IPS-20b (cell line): ENCODE results near the gene GMPPB.
A peak's percentile ranks its signal among the peaks of the same experiment; 100 is the strongest.

ENCODE experiments used
- H3K27ac ChIP-seq: one replicate; pipeline ENCODE4 v1.5.1; 2013; ENCODE audit warnings: low read length
- H3K27me3 ChIP-seq: 2 replicates; pipeline ENCODE4 v1.6.1; 2013; ENCODE audit warnings: mild to moderate bottlenecking, low read length, inconsistent platforms; ENCODE audit not compliant: insufficient read depth
- H3K36me3 ChIP-seq: 2 replicates; pipeline ENCODE4 v1.6.1; 2013; ENCODE audit warnings: low read depth, mild to moderate bottlenecking, inconsistent platforms, low read length, moderate library complexity; ENCODE audit not compliant: insufficient read depth
- H3K4me1 ChIP-seq: 2 replicates; pipeline ENCODE4 v1.6.1; 2013; ENCODE audit warnings: mild to moderate bottlenecking, control low read depth, inconsistent platforms, low read length, moderate library complexity; ENCODE audit not compliant: insufficient read depth
- H3K4me3 ChIP-seq: 2 replicates; pipeline ENCODE4 v1.5.1; 2013; ENCODE audit warnings: mild to moderate bottlenecking, low read length, inconsistent platforms
- H3K9ac ChIP-seq: 2 replicates; pipeline ENCODE4 v1.6.1; 2013; ENCODE audit warnings: low read depth, mild to moderate bottlenecking, inconsistent platforms, low read length, moderate library complexity
- H3K9me3 ChIP-seq: 2 replicates; pipeline ENCODE4 v1.6.1; 2013; ENCODE audit warnings: mild to moderate bottlenecking, low read depth, low read length, inconsistent platforms; ENCODE audit not compliant: insufficient read depth

GMPPB gene

DNA sequence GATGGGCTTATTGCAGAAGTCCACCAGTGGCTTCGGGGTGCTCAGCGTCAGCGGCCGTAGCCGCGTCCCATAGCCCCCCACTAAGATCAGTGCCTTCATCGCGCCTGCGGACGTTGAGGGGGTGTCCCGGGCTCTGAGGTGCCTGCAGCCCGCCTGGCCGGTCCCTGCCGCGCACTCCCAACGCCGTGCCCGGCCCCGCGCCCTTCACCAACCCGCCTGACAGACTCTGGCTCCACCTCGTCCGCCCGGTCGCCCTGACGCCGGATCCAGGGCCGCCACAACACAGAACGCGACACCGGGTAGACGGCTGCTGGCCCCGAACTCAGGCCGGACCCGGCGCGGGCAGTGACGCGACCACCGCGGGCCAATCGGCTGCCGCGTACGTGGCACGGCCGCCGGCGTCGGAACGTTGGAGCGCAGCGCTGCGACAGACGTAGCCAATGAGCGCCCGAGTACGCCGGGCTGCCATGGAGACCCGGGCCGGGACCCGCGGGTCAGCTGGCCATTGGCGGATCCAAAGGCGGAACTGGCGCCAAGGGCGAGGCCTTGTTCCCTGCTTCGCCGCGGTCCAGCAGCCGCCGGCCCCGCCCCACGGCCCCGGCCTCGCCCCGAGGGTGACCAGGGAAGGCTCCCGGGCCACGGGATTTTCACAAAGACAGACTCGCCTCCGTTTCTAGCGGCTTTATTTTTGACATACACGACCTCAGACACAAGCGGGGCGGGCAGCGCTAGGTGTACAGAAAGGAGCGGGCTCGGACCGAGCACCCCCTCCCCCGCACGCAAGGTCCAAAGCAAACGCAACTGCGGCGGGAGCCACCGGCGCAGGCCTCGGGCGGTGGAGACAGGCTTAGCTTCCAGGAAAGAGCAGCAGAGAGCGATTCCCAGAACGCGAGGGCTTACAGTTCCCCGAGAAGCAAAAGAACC is at the start of gene GMPPB:
GMPPB (minus strand) TSS at position 324 of the 924 bp plus-strand sequence; CDS start at position 99, 225 bp downstream.
- H3K36me3 ChIP-seq = peaks cover 52% of the 10 kb centered on the region
- no peaks in the 10 kb centered on the region for H3K27me3 ChIP-seq

DNA sequence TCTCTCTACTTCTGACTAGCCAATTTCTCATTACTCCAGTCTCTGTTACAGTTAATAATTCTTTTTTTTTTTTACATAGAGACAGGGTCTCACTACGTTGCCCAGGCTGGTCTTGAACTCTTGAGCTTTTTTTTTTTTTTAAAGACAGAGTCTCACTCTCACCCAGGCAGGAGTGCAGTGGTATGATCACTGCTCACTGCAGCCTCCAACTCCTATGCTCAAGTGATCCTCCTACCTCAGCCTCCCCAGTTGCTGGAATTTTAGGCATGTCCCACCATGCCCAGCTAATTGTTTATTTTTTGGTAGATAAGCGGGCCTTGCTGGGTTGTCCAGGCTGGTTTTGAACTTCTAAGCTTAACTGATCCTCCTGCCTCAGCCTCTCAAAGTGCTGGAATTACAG is 49.0 kb upstream of the GMPPB start:
- Histone ChIP-seq H3K9me3 (no peaks in the 10 kb centered on the region), H3K9ac (no peak overlapping the region), H3K4me1 (no peaks in the 10 kb centered on the region), H3K27me3 (no peaks in the 10 kb centered on the region), H3K4me3 (no peak overlapping the region), H3K36me3 (peaks cover 15% of the 10 kb centered on the region; the same call in 1 of the 2 replicates), H3K27ac (no peak overlapping the region)

More for the DNA sequence above, at the start of gene GMPPB:
- peak within 1 kb of the TSS; percentile 99 for H3K4me3 ChIP-seq
- peaks cover 6% of the 10 kb centered on the region; the same call in 1 of the 2 replicates for H3K4me1 ChIP-seq
- no peaks in the 10 kb centered on the region for H3K9me3 ChIP-seq
- H3K9ac ChIP-seq = peak within 1 kb of the TSS; percentile 95
- peak within 1 kb of the TSS; percentile 79 for H3K27ac ChIP-seq

DNA sequence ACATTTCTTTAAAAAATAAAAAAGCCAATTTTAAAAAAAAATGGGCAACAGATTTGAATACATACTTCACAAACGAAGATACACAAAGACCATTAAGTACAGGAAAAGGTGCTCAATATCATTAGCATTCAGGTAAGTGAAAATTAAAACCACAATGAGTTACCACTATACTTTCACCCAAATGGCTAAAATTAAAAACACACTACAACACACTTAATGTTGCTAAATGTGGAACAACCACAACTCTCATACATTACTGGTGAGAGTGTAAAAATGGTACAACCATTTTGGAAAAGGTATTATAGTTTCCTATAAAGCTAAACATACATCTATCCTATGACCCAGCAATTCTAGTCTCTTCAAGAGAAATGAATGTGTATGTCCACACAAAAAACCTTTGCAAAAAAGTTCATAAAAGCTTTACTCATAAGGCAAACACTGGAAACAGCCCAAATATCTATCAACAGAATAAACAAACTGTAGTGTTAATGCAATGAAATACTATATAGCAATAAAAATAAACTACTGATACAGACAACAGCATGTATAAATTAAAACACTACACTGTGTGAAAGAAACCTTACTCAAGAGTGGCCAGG is 47.7 kb upstream of the GMPPB start:
- Histone ChIP-seq H3K9ac (no peak overlapping the region), H3K36me3 (peaks cover 10% of the 10 kb centered on the region; the same call in 1 of the 2 replicates), H3K4me3 (no peak overlapping the region), H3K4me1 (no peaks in the 10 kb centered on the region), H3K27me3 (no peaks in the 10 kb centered on the region), H3K9me3 (no peaks in the 10 kb centered on the region), H3K27ac (no peak overlapping the region)

DNA sequence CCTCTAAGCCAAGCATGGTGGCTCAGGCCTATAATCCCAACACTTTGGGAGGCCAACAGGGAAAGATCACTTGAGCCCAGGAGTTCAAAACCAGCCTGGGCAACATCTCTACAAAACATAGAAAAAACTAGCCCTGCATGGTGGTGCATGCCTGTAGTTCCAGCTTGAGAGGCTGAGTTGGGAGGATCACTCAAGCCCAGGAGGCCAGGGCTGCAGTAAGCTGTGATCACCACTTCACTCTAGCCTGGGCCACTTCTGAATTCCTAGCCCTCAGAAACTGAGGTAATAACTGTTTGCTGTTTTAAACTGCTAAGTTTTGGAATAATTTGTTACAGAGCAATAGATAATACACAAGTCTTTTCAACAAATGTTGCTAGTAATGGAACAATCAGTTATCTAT is 46.2 kb upstream of the GMPPB start:
- Histone ChIP-seq H3K9ac (no peak overlapping the region), H3K9me3 (no peaks in the 10 kb centered on the region), H3K4me1 (no peaks in the 10 kb centered on the region), H3K27ac (no peak overlapping the region), H3K27me3 (no peaks in the 10 kb centered on the region), H3K4me3 (no peak overlapping the region), H3K36me3 (no peaks in the 10 kb centered on the region)

- no peaks in the 10 kb centered on the region for H3K36me3 ChIP-seq
- no peaks in the 10 kb centered on the region for H3K9me3 ChIP-seq
- no peaks in the 10 kb centered on the region for H3K4me1 ChIP-seq
- no peak overlapping the region for H3K27ac ChIP-seq
- H3K9ac ChIP-seq = no peak overlapping the region
- H3K4me3 ChIP-seq = no peak overlapping the region
- H3K27me3 ChIP-seq = no peaks in the 10 kb centered on the region
Measured at GRCh38 chr3:49769286-49769915, 45.6 kb upstream of the GMPPB start.

- no peak overlapping the region for H3K4me3 ChIP-seq
- H3K9me3 ChIP-seq = no peaks in the 10 kb centered on the region
- no peak overlapping the region for H3K9ac ChIP-seq
- H3K27ac ChIP-seq = no peak overlapping the region
- no peaks in the 10 kb centered on the region for H3K4me1 ChIP-seq
- H3K36me3 ChIP-seq = no peaks in the 10 kb centered on the region
- H3K27me3 ChIP-seq = no peaks in the 10 kb centered on the region
Measured at GRCh38 chr3:49763981-49764380, 40.2 kb upstream of the GMPPB start.

GRCh38 chr3:49761661-49762060 is 37.9 kb upstream of the GMPPB start:
- H3K27me3 ChIP-seq = no peaks in the 10 kb centered on the region
- no peaks in the 10 kb centered on the region for H3K36me3 ChIP-seq
- no peak overlapping the region for H3K27ac ChIP-seq
- H3K9me3 ChIP-seq = no peaks in the 10 kb centered on the region
- H3K4me1 ChIP-seq = no peaks in the 10 kb centered on the region
- H3K4me3 ChIP-seq = no peak overlapping the region
- H3K9ac ChIP-seq = no peak overlapping the region

DNA sequence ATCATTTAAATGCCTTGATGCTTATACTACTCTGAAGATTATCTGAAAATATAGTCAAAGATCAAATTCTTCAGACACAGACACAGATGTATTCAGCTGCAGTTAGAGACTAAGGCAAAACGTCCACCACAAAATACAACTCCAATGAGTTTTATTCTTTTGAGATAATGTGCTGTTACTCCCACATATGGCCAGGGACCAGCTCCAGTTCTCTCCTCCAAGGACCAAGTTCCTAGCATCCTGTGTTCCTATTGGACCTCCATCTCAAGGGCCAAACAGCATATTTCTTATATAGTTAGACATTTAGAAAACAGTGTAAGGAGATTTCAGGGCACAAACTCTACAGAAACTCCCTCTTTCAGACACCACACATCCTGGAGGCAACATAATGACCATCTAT is 35.5 kb upstream of the GMPPB start:
- no peaks in the 10 kb centered on the region for H3K9me3 ChIP-seq
- no peak overlapping the region for H3K9ac ChIP-seq
- no peaks in the 10 kb centered on the region for H3K27me3 ChIP-seq
- no peaks in the 10 kb centered on the region for H3K4me1 ChIP-seq
- H3K4me3 ChIP-seq = no peak overlapping the region
- H3K36me3 ChIP-seq = no peaks in the 10 kb centered on the region
- H3K27ac ChIP-seq = no peak overlapping the region

DNA sequence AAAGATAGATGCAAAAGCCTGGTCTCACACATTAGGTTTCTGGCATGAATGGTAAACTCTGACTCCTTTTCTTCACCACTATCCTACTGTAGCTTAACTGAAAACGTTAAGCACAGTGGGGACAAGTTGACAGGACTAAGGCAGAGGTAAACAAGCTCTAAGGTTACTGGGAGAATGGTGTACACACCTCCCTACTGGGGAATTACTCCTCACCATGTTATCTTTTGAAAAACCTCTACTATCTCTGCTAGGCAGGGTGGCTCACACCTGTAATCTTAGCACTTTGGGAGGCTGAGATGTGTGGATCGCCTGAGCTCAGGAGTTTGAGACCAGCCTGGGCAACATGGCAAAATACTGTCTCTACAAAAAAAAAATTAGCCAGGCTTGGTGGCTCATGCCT is 33.4 kb upstream of the GMPPB start:
- Histone ChIP-seq H3K27ac (no peak overlapping the region), H3K4me1 (no peaks in the 10 kb centered on the region), H3K9ac (no peak overlapping the region), H3K9me3 (no peaks in the 10 kb centered on the region), H3K36me3 (no peaks in the 10 kb centered on the region), H3K27me3 (no peaks in the 10 kb centered on the region), H3K4me3 (no peak overlapping the region)

DNA sequence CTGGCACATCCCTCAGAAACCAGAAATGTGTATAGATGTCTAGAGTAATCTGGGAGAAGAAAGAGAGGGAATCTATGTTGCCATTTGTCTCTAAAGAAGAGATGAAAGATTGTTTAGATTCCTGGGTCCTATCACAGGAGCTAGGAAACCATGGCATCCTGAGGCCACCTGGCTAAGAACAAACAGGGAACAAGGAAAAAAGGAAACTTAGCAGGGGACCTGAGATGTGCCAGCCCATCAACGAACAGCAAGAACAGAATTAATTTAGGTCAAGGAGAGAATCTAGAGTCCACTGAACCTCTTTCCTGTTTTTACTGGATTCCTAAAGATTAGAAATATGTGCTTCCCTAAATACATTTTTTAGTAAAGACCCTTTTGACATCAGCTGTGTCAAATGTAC is 32.3 kb upstream of the GMPPB start:
- H3K4me3 ChIP-seq = no peak overlapping the region
- no peaks in the 10 kb centered on the region for H3K36me3 ChIP-seq
- no peak overlapping the region for H3K9ac ChIP-seq
- H3K9me3 ChIP-seq = no peaks in the 10 kb centered on the region
- H3K4me1 ChIP-seq = no peaks in the 10 kb centered on the region
- no peaks in the 10 kb centered on the region for H3K27me3 ChIP-seq
- no peak overlapping the region for H3K27ac ChIP-seq

- Histone ChIP-seq H3K4me3 (no peak overlapping the region), H3K9ac (no peak overlapping the region), H3K36me3 (no peaks in the 10 kb centered on the region), H3K4me1 (no peaks in the 10 kb centered on the region), H3K27me3 (no peaks in the 10 kb centered on the region), H3K9me3 (no peaks in the 10 kb centered on the region), H3K27ac (no peak overlapping the region)
Measured at GRCh38 chr3:49754536-49754935, 30.8 kb upstream of the GMPPB start.
